CD4-positive, alpha-beta T cell (primary cell): ENCODE results near the gene MKI67. TPM values are rescaled to one million over a fixed set of nuclear protein-coding genes. Genes with fewer than 3 reads are reported as not detected.
"Not testable (repeated sequence)": the region's sequence is repeated elsewhere in the genome, so short reads cannot be mapped to it uniquely, and the experiment has no call there.

Experiments
- ATAC-seq: fragments of 200-7000 bp; cut with Tn5 transposase; one replicate; pipeline ENCODE4 v1.10.0; 2022; ENCODE audit warnings: mild to moderate bottlenecking; ENCODE audit not compliant: poor library complexity
- CTCF ChIA-PET: fragments of 350-600 bp; sonication (Branson Sonifier 250); formaldehyde crosslinking; loops from one replicate; lab custom pipeline; 2021; ENCODE audit warnings: antibody characterized with exemption, inconsistent platforms; lab: Charles Lee
- POLR2A ChIA-PET: fragments of 350-600 bp; sonication (Branson Sonifier 250); formaldehyde crosslinking; loops from one replicate; lab custom pipeline; 2021; ENCODE audit warnings: antibody characterized with exemption, inconsistent platforms; lab: Charles Lee
- DNase-seq, 14 experiments: peaks; one replicate each; pipeline ENCODE4 v3.0.0-alpha.2; 2013 to 2020; ENCODE audit warnings: mixed read lengths in 2 of 14
- H3K27ac ChIP-seq, 2 donors: one replicate each; pipeline versions ENCODE4 v1.5.1 to v1.7.0; 2013; ENCODE audit warnings: low read length in 2 of 2, low read depth in 1 of 2, mild to moderate bottlenecking in 1 of 2
- H3K27me3 ChIP-seq, 2 experiments: 1 replicate in 1 of 2; 2 replicates in 1 of 2; pipeline versions ENCODE4 v1.6.1 to v1.7.0; 2013; ENCODE audit warnings: low read length in 2 of 2, control low read depth in 1 of 2, mild to moderate bottlenecking in 1 of 2, moderate library complexity in 1 of 2; ENCODE audit not compliant: insufficient read depth in 2 of 2, control insufficient read depth in 1 of 2
- H3K36me3 ChIP-seq: one replicate; pipeline ENCODE4 v1.6.1; 2013; ENCODE audit warnings: low read length, control low read depth; ENCODE audit not compliant: insufficient read depth
- H3K4me1 ChIP-seq: one replicate; pipeline ENCODE4 v1.6.1; 2013; ENCODE audit warnings: low read length, control low read depth; ENCODE audit not compliant: insufficient read depth
- H3K4me3 ChIP-seq: one replicate; pipeline ENCODE4 v1.5.1; 2013; ENCODE audit warnings: mild to moderate bottlenecking, low read length, moderate library complexity
- H3K9me3 ChIP-seq, 2 experiments: 1 replicate in 1 of 2; 2 replicates in 1 of 2; pipeline versions ENCODE4 v1.6.1 to v1.7.0; 2013; ENCODE audit warnings: low read length in 2 of 2, mild to moderate bottlenecking in 2 of 2, control low read depth in 1 of 2, moderate library complexity in 1 of 2; ENCODE audit not compliant: control insufficient read depth in 1 of 2, insufficient read depth in 1 of 2
- H3K27ac Mint-ChIP-seq: one replicate; pipeline ENCODE4 v1.8.0; 2020; ENCODE audit warnings: mixed read lengths
- H3K27me3 Mint-ChIP-seq: one replicate; pipeline ENCODE4 v1.8.0; 2021; ENCODE audit warnings: mixed read lengths
- H3K36me3 Mint-ChIP-seq: one replicate; pipeline ENCODE4 v1.8.0; 2021; ENCODE audit warnings: low read depth, mixed read lengths
- H3K4me1 Mint-ChIP-seq: one replicate; pipeline ENCODE4 v1.8.0; 2021; ENCODE audit warnings: low read depth, mixed read lengths
- H3K4me3 Mint-ChIP-seq: one replicate; pipeline ENCODE4 v1.8.0; 2020; ENCODE audit warnings: mild to moderate bottlenecking, mixed read lengths
- H3K9me3 Mint-ChIP-seq: one replicate; pipeline ENCODE4 v1.8.0; 2020; ENCODE audit warnings: mixed read lengths
- CTCF ChIP-seq: fragments of 200-600 bp; IDR thresholded peaks from one replicate; pipeline ENCODE4 v1.8.0; 2022; ENCODE audit warnings: antibody characterized with exemption, mild to moderate bottlenecking
- intact Hi-C, 2 experiments: fragments of 100-400 bp; cut with DNase I in 1 of 2; cut with micrococcal nuclease in 1 of 2; formaldehyde crosslinking; loops; one replicate each; pipeline versions ENCODE4 v1.15.1 to v1.9.0; 2023 to 2025; cut with DNase I, micrococcal nuclease
- total RNA-seq, 174 experiments: library from RNA in 2 of 174; stranded (reverse) in 2 of 174; gene quantifications; one replicate each; pipeline ENCODE4 v1.2.3 and lab custom pipeline; 2021 to 2026

Gene MKI67
- total RNA-seq, 2 experiments from 2014 or later, result 0.92 to 1.2 TPM

- TF ChIP-seq CTCF, result no peak
- H3K9me3 ChIP-seq, result no peaks in the 10 kb centered on the region
- no peaks in the 10 kb centered on the region for H3K9me3 Mint-ChIP-seq
- POLR2A ChIA-PET, result interaction anchor here (0.7 kb wide), 1 partner anchor 13 kb away, joined by 4 read pairs; no protein-coding TSS in a partner anchor
- no peak overlapping the region for H3K27ac Mint-ChIP-seq
- H3K4me1 ChIP-seq, result peaks cover 4% of the 10 kb centered on the region
- H3K4me3 Mint-ChIP-seq, result no peak overlapping the region
- intact Hi-C loops, result no loop called here
- ATAC-seq (no peak), DNase-seq (no peak)
- H3K36me3 Mint-ChIP-seq, result no peaks in the 10 kb centered on the region
- H3K27me3 ChIP-seq, result no peaks in the 10 kb centered on the region
- CTCF ChIA-PET, result interaction anchor here (1.9 kb wide), 1 partner anchor 109 kb away, joined by 7 read pairs; no protein-coding TSS in a partner anchor
- no peaks in the 10 kb centered on the region for H3K27me3 Mint-ChIP-seq
- no peak overlapping the region for H3K4me3 ChIP-seq
- H3K36me3 ChIP-seq, result no peaks in the 10 kb centered on the region
- no peaks in the 10 kb centered on the region for H3K4me1 Mint-ChIP-seq
- no peak overlapping the region for H3K27ac ChIP-seq
These were observed 18.3 kb upstream of the MKI67 start for GRCh38 chr10:128144547-128144946.

- DNase-seq (no peak), ATAC-seq (no peak)
- POLR2A ChIA-PET, result interaction anchor here (1.1 kb wide), 1 partner anchor 97 kb away, joined by 3 read pairs; no protein-coding TSS in a partner anchor
- Mint-ChIP-seq H3K4me1 (no peaks in the 10 kb centered on the region), H3K27me3 (no peaks in the 10 kb centered on the region), H3K36me3 (no peaks in the 10 kb centered on the region), H3K9me3 (no peaks in the 10 kb centered on the region), H3K4me3 (no peak overlapping the region), H3K27ac (no peak overlapping the region)
- no peaks in the 10 kb centered on the region for H3K36me3 ChIP-seq
- H3K4me3 ChIP-seq, result no peak overlapping the region
- no peaks in the 10 kb centered on the region for H3K4me1 ChIP-seq
- H3K27me3 ChIP-seq, result no peaks in the 10 kb centered on the region
- H3K27ac ChIP-seq, result no peak overlapping the region
- CTCF ChIA-PET, result interaction anchor here (1.9 kb wide), 1 partner anchor 108 kb away, joined by 7 read pairs; no protein-coding TSS in a partner anchor
- no peaks in the 10 kb centered on the region for H3K9me3 ChIP-seq
- intact Hi-C loops, result no loop called here
- TF ChIP-seq CTCF, result no peak
These were observed 17.3 kb upstream of the MKI67 start for GRCh38 chr10:128143531-128143930.

GRCh38 chr10:128140425-128140824 is 14.2 kb upstream of the MKI67 start:
- ATAC-seq, result no peak
- Mint-ChIP-seq H3K27ac (no peak overlapping the region), H3K4me3 (no peak overlapping the region), H3K27me3 (no peaks in the 10 kb centered on the region), H3K9me3 (no peaks in the 10 kb centered on the region), H3K4me1 (no peaks in the 10 kb centered on the region), H3K36me3 (no peaks in the 10 kb centered on the region)
- H3K4me3 ChIP-seq, result no peak overlapping the region
- H3K27me3 ChIP-seq, result no peaks in the 10 kb centered on the region
- no peaks in the 10 kb centered on the region for H3K36me3 ChIP-seq
- no peak for DNase-seq
- ChIA-PET CTCF (no interaction called here), POLR2A (no interaction called here)
- H3K27ac ChIP-seq, result no peak overlapping the region
- H3K9me3 ChIP-seq, result no peaks in the 10 kb centered on the region
- intact Hi-C loops, result no loop called here
- TF ChIP-seq CTCF, result no peak
- no peaks in the 10 kb centered on the region for H3K4me1 ChIP-seq

DNA sequence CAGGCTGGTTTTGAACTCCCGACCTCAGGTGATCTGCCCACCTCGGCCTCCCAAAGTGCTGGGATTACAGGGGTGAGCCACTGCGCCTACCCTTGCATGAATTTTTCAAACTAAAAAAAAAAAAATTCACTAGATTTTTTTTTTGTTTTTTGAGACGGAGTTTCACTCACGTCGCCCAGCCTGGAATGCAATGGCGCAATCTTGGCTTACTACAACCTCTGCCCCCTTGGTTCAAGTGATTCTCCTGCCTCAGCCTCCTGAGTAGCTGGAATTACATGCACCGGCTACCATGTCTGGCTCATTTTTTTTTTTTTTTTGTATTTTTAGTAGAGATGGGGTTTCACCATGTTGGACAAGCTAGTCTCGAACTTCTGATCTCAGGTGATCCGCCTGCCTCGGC is 12.2 kb upstream of the MKI67 start:
- H3K4me3 Mint-ChIP-seq, H3K36me3 ChIP-seq, H3K4me1 ChIP-seq, ATAC-seq, H3K27me3 Mint-ChIP-seq, H3K4me1 Mint-ChIP-seq, H3K27me3 ChIP-seq, H3K4me3 ChIP-seq, CTCF ChIA-PET, H3K9me3 Mint-ChIP-seq, POLR2A ChIA-PET, H3K27ac ChIP-seq, H3K36me3 Mint-ChIP-seq, DNase-seq, H3K9me3 ChIP-seq, intact Hi-C loops, H3K27ac Mint-ChIP-seq: not testable (repeated sequence)
